Natural killer cell (primary cell): Measurements from ENCODE around the gene TEX2. TPM values are rescaled to one million over a fixed set of nuclear protein-coding genes. Genes with fewer than 3 reads are reported as not detected.

Source experiments
- ATAC-seq, 3 donors: fragments of 150-1000 bp in 2 of 3; fragments of 200-7000 bp in 1 of 3; cut with Tn5 transposase; 1 replicate in 1 of 3; 2 replicates in 2 of 3; pipeline ENCODE4 v1.10.0; 2021; ENCODE audit warnings: mild to moderate bottlenecking in 2 of 3, moderate library complexity in 2 of 3
- DNase-seq, 2 donors: peaks; one replicate each; pipeline versions ENCODE4 v3.0.0 to v3.0.0-alpha.2; 2013 to 2021; ENCODE audit warnings: mixed read lengths in 1 of 2
- H3K27ac ChIP-seq: one replicate; pipeline ENCODE4 v1.5.1; 2013; ENCODE audit warnings: mild to moderate bottlenecking, low read length
- H3K27me3 ChIP-seq: one replicate; pipeline ENCODE4 v1.6.1; 2013; ENCODE audit warnings: low read length; ENCODE audit not compliant: control insufficient read depth, insufficient read depth
- H3K36me3 ChIP-seq: one replicate; pipeline ENCODE4 v1.6.1; 2013; ENCODE audit warnings: low read length; ENCODE audit not compliant: control insufficient read depth, insufficient read depth
- H3K4me1 ChIP-seq: one replicate; pipeline ENCODE4 v1.6.1; 2013; ENCODE audit warnings: low read length; ENCODE audit not compliant: control insufficient read depth, insufficient read depth
- H3K4me3 ChIP-seq: one replicate; pipeline ENCODE4 v1.5.1; 2013; ENCODE audit warnings: low read length
- H3K9me3 ChIP-seq: one replicate; pipeline ENCODE4 v1.6.1; 2013; ENCODE audit warnings: low read length; ENCODE audit not compliant: control insufficient read depth, insufficient read depth
- H3K27ac Mint-ChIP-seq, 2 donors: one replicate each; pipeline ENCODE4 v1.8.0; 2022; ENCODE audit warnings: mild to moderate bottlenecking in 2 of 2, mixed read lengths in 2 of 2, moderate library complexity in 1 of 2
- H3K27me3 Mint-ChIP-seq, 2 donors: one replicate each; pipeline ENCODE4 v1.8.0; 2022; ENCODE audit warnings: low read depth in 2 of 2, mixed read lengths in 2 of 2
- H3K36me3 Mint-ChIP-seq: one replicate; pipeline ENCODE4 v1.8.0; 2022; ENCODE audit warnings: mixed read lengths
- H3K4me1 Mint-ChIP-seq, 2 donors: one replicate each; pipeline ENCODE4 v1.8.0; 2022; ENCODE audit warnings: mixed read lengths in 2 of 2
- H3K4me3 Mint-ChIP-seq: one replicate; pipeline ENCODE4 v1.8.0; 2022; ENCODE audit warnings: mild to moderate bottlenecking, moderate library complexity, mixed read lengths
- H3K9me3 Mint-ChIP-seq, 2 donors: one replicate each; pipeline ENCODE4 v1.8.0; 2022; ENCODE audit warnings: mixed read lengths in 2 of 2
- CTCF ChIP-seq: fragments of 200-600 bp; IDR thresholded peaks from one replicate; pipeline ENCODE4 v1.8.0; 2022; ENCODE audit warnings: antibody characterized with exemption
- WGBS: methylation state at CpG from one replicate; pipeline ENCODE4 v1.1.7; 2013; ENCODE audit warnings: missing lambda C conversion rate; ENCODE audit not compliant: insufficient coverage; 5-methylcytosine and 5-hydroxymethylcytosine counted together
- intact Hi-C: fragments of 100-400 bp; cut with micrococcal nuclease; formaldehyde crosslinking; loops from one replicate; pipeline ENCODE4 v1.14.2; 2022
- total RNA-seq, 4 donors: library from RNA; stranded (reverse); fragments of 120-200 nt in 1 of 4; gene quantifications; one replicate each; pipeline versions ENCODE4 v1.2.3 to v1.2.4, GENCODE V29; 2013 to 2022

TEX2 gene
- total RNA-seq, 3 donors from 2014 or later (not counting 1 experiment from before 2014, with no cell fraction given), result 8.3 to 16.3 (median 11.3) TPM

DNA sequence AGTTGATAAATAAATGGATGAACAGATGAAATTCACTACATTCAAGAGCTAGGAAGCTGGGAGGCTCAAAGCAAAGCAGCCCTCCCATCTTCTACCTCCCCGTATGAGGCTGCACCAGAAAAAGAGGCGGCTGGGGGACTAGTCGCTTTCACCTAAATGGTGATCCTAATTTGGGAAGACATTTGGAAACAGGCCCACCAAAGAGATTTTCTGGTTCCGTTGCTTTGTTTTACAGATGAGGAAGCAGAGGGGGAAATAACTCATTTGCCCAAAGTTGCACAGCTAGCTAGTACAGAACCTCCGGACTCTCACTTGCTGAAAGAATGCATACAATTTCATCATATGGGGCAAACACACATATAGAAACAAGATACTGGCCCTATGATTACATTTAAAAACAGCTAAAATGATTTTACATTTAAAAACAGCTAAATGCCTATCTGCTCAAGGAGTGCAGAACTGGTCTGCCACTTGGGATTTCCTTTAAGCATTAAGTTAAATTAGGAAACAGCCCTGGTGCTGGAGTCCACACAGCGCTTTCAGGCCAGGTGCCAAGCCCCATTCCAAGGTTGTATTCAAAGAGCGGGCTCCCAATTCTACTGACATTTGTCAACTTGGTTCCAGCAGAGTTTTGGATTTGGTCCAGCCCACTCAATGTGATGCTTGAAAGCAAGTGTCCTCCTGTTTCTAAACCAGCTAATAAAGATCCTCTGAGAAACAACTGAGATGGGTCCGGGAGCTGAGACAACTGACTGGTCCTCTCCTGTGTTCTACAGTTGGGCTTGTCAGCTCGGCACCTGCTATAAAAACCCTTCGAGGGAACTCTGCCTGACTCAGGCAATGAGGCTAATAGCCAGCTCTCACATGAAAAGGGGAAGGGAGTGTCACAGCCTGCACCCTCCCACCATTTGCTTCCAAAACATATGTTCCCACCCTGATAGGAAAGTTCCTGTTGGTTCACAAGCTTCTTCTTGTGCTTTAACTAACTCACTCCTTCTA lies 144.8 kb downstream of the TEX2 start:
- Histone ChIP-seq H3K4me3 (no peak overlapping the region), H3K9me3 (no peaks in the 10 kb centered on the region), H3K27ac (no peak overlapping the region), H3K27me3 (no peaks in the 10 kb centered on the region), H3K4me1 (peaks cover 17% of the 10 kb centered on the region), H3K36me3 (no peaks in the 10 kb centered on the region)
- 78% methylated on average over 10 of the region's 10 CpGs for WGBS
- Mint-ChIP-seq H3K9me3 (no peaks in the 10 kb centered on the region), H3K4me1 (peaks cover 15 to 47% of the 10 kb centered on the region in 2 donors), H3K4me3 (no peak overlapping the region), H3K27ac (no peak overlapping the region), H3K27me3 (no peaks in the 10 kb centered on the region), H3K36me3 (no peaks in the 10 kb centered on the region)
- intact Hi-C loops, result no loop called here
- DNase-seq (no peak), ATAC-seq (no peak)
- no peak for TF ChIP-seq CTCF

- WGBS, result 76% methylated on average over 7 of the region's 7 CpGs
- no peak overlapping the region for H3K27ac Mint-ChIP-seq
- Histone ChIP-seq H3K27me3 (no peaks in the 10 kb centered on the region), H3K27ac (no peak overlapping the region), H3K4me3 (no peak overlapping the region), H3K4me1 (peaks cover 15% of the 10 kb centered on the region), H3K9me3 (no peaks in the 10 kb centered on the region), H3K36me3 (no peaks in the 10 kb centered on the region)
- no peaks in the 10 kb centered on the region for H3K36me3 Mint-ChIP-seq
- peaks cover 13 to 48% of the 10 kb centered on the region in 2 donors for H3K4me1 Mint-ChIP-seq
- intact Hi-C loops, result no loop called here
- no peak for TF ChIP-seq CTCF
- DNase-seq (peak in 1 of 2 donors; percentile 29), ATAC-seq (no peak)
- no peaks in the 10 kb centered on the region for H3K9me3 Mint-ChIP-seq
- H3K4me3 Mint-ChIP-seq, result no peak overlapping the region
- no peaks in the 10 kb centered on the region for H3K27me3 Mint-ChIP-seq
Measured at GRCh38 chr17:64115822-64116534, 147.1 kb downstream of the TEX2 start.

GRCh38 chr17:64115043-64115698 lies 147.9 kb downstream of the TEX2 start:
- no peak overlapping the region for H3K4me3 Mint-ChIP-seq
- no peaks in the 10 kb centered on the region for H3K9me3 Mint-ChIP-seq
- no peaks in the 10 kb centered on the region for H3K27me3 ChIP-seq
- no peaks in the 10 kb centered on the region for H3K36me3 ChIP-seq
- DNase-seq (no peak), ATAC-seq (no peak)
- peaks cover 12% of the 10 kb centered on the region for H3K4me1 ChIP-seq
- no peaks in the 10 kb centered on the region for H3K9me3 ChIP-seq
- H3K27ac ChIP-seq, result no peak overlapping the region
- H3K27ac Mint-ChIP-seq, result no peak overlapping the region
- H3K27me3 Mint-ChIP-seq, result no peaks in the 10 kb centered on the region
- TF ChIP-seq CTCF, result no peak
- 97% methylated on average over 8 of the region's 8 CpGs for WGBS
- H3K36me3 Mint-ChIP-seq, result no peaks in the 10 kb centered on the region
- intact Hi-C loops, result no loop called here
- peaks cover 11 to 47% of the 10 kb centered on the region in 2 donors for H3K4me1 Mint-ChIP-seq
- no peak overlapping the region for H3K4me3 ChIP-seq
